Pulmonary artery endothelial cell (primary cell): Measurements from ENCODE around the gene NFIX. TPM values are rescaled to one million over a fixed set of nuclear protein-coding genes. Genes with fewer than 3 reads are reported as not detected.

Experiments used
- DNase-seq: peaks from one replicate; pipeline ENCODE4 v3.0.0-alpha.2; 2011; ENCODE audit warnings: low read depth, low spot score
- total RNA-seq: library from RNA; depleted of rRNA; stranded (reverse); fragments of >200 nt; gene quantifications from 2 replicates; pipeline ENCODE4 v1.2.3, GENCODE V29; 2014

The NFIX gene
- total RNA-seq, 1 donor from 2014 or later: 23.8 TPM

GRCh38 chr19:13007292-13008045 lies 12.2 kb downstream of the NFIX start:
- DNase-seq: no peak

- DNase-seq: no peak
Measured at GRCh38 chr19:13008926-13009787, 13.9 kb downstream of the NFIX start.

- DNase-seq: no peak
Measured at GRCh38 chr19:13010038-13010991, 15.0 kb downstream of the NFIX start.

DNA sequence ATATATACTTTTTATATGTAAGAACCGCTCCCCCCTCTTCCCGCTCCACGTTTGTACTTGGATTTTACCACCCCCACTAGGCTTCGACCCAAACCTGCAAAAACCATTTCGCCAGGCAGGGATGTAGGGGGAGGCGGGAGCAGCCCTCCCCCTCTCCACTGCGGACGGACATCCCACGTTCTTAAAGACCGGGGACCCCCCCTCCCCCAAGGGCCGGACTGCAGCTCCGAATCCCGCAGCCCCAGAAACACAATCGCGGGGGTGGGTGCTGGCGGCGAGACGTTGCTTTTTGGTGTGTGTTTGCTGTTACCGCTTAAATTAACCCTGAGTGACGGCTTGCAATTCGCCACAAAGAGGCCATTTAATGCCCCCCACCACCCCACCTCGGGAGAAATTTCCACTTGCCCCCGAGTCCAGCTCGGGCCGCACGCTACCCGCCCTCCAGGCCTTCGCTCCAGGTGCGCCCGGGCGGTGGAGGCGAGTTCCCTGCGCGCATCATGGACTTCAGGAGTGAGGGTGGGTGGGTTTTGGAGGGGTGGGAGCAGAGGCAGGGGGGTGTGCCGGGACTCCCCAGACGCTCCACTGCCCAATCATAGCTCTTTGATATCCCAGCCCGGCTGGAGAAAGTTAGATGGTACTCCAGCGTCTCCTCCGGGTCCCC lies 15.8 kb downstream of the NFIX start:
- no peak for DNase-seq

DNA sequence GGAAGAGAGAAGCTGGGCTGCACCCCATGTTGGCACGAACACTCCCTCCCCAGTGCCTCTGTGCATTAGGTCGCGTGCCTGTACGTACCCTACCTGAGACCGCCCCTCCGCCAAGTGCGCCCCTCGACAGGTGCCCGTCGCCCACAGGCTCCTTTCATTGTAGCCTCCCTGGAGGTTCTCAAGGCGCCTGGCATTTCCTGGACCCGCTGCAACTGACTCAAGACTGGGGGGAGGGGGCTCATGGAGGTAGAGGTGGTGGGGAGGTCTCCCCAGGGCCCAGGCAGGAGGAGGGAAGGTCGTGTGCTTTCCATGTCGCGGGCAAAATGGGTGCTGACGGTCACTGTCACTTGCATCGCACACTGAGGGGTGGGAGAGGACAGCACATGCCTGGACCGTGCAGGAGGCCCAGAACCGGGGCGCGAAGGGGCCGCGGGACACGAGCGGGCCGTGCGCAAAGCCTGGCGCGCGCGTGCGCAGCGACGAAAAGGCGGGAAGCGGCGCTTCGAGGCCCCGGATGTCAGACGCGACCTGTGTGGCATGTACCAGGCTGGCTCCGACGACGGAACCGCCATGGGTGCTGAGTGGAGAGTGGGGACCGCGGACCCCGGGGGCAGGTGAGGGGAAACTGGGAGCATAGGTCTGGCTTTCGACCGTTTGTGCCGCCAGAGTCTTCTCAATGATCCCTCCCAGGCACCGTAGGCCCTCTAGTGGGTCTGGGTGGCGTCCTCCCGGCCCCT lies 16.5 kb downstream of the NFIX start:
- DNase-seq: no peak

- no peak for DNase-seq
Measured at GRCh38 chr19:13012390-13012689, 17.1 kb downstream of the NFIX start.

DNA sequence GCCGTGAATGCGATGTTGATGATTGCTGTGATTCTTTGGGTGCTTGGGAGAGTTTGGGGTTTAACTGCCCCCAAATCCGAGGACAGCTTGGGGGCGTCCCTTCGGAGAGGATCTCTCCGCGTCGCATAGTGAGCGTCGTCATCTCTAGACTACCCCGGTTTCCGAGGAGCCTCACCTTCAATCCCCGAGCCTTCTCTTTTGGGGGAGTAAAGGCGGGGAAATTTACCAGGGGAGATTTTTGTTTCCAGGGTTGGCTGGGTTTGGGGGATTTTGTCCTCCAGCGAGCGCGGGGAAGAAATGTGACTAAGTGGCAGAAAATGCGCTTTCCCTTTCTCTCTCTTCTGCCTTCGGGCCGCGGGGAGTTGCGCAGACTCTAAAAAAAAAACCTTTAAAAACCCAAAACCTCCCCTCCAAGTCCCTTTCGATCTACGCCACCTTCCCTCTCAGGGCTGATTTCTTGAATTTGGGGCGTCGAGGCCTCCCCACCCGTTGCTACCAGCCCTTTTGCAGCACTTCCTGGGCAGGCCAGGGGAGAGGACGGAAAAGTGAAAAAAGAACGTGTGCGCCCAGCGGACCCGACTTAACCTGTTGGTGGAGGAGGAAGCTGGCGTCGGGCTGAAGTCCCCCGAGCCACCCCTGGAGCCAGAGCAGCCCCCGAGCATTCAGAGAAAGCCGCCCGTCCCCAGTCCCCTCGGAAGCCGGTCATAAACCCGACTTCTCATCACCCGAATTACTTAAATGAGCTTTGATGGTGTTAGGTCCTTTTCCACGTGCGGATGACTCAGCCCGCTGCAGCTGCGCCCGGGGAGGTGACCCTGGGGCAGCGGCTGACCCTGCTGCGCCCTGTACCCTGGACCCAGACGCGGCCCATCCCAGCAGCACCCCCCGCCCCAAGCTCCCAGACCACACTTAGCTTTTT lies 17.7 kb downstream of the NFIX start:
- DNase-seq: no peak

GRCh38 chr19:13013649-13014048 lies 18.4 kb downstream of the NFIX start:
- DNase-seq: no peak

DNA sequence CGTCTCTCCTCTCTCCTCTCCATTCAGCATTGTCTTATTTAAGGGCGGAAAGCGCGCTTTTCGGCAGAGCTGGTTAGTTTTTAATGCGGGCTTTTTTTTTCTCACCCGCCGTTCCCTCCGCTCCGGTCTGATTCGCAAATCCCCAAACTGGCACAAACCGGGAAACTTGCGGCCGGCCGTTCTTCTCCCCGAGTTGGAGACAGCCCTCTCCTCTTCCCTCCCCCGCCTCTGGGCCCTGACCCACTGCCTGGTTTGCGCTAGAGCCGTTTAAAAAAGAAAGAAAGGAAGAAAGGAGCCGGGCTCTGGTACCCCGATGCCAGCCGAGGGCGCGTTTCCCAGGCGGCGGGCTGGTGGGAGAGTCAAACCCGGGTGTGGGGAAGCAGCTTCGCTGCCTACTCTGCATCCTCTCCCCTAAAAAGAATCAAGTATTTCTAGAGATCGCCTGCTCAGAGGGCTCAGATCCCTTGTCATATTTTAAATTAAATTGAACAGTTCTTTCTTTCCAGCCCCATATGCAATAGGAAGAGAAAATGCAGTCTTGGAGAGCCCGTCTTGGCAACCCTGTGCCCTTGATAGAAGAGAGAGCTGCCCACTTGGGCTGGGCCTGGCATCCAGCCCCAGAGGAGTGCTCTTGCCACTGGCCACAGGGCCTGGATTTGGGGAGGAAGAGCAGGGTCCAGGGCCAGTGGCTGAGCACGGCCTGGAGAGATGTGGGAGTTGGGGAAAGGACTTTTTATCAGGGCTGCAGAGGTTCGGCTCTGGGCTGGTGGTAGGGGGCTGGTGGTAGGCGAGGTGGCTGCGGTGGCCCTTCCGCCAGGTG lies 19.0 kb downstream of the NFIX start:
- no peak for DNase-seq

GRCh38 chr19:13014921-13015280 lies 19.6 kb downstream of the NFIX start:
- no peak for DNase-seq

DNA sequence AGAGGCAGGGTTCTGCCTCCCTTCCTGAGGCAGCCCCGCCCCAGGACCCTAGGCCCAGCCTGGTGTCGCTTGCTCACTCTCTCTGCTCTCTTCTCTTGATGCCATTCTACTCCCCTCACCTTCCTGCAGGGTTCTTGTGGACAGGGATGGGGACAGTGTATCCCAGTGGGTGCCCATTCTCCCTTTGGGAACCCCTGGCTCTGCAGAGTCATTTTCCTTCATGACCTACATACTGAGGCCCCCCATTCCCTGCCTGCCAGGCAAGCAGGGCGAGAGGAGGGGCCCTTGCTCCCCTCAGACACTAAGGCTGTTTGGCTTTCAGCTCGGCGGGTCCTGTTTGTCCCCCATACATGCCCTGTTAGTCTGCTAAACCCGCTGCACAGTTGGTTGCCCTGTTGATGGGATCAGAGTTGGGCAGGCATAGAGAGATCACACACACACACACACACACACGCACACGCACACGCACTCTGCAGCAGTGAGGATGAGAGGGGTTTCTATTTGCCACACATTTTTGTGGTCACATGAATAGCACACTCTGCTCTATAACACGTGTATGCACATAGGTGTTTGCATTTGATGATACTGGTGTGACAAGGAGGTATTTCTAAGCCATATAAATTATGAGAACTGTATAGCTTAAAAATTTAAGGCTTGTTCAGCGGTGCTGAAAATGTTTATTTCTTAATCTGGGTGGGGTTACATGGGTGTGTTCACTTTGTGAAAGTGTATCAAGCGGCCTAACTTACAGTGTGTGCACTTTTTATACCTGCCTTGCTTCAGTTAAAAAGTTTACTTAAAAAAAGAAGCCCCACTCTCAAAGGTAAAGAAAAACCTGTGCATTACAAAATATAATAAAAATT lies 20.3 kb downstream of the NFIX start:
- no peak for DNase-seq

GRCh38 chr19:13016245-13016627 lies 21.0 kb downstream of the NFIX start:
- DNase-seq: no peak

GRCh38 chr19:13016628-13017305 lies 21.5 kb downstream of the NFIX start:
- DNase-seq: no peak

DNA sequence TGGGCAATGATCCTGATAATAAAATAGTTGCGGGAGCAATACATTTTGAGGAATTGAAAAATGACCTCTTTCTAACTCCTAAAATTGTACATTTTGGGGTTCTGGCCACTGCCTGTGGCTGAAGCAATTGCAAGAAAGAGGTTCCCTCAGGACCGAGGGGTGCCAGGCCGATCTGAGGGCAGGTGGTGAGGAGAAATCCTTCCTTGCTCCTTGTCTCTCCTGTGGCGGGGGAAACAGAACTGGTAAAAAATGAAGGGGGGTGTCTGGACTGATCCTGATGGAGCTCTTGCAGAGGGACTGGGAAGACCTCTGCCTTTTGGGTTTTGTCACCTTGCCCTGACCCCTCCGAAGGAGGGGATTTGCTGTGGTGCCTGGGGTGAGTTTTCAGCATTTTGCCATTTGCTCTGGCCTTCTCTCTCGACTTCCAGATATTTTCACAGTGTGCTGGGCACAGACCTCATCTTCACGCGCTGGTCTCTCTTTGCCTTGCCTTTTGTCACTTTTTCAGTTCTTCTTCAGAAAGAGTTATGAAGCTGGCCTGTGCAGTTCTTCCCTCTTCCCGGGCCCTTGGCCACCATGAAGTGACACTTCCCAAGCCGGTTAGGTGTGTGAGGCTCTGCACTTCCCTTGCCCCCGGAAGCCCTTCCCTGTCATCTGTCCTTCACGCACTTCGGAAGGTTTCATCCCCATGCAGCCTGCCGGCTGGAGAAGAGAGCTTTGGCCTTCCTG lies 22.2 kb downstream of the NFIX start:
- DNase-seq: no peak

GRCh38 chr19:13018035-13018914 lies 23.0 kb downstream of the NFIX start:
- DNase-seq: no peak
